Fibroblast of lung (primary cell): ENCODE data around the gene NF1. TPM values are rescaled to one million over a fixed set of nuclear protein-coding genes. Genes with fewer than 3 reads are reported as not detected.
"Not testable (repeated sequence)": the region's sequence is repeated elsewhere in the genome, so short reads cannot be mapped to it uniquely, and the experiment has no call there.

Experiments used
- DNase-seq, 2 donors: peaks; one replicate each; pipeline versions ENCODE4 v3.0.0 to v3.0.0-alpha.2; 2010; ENCODE audit warnings: low read depth in 2 of 2
- H2AFZ ChIP-seq: 2 replicates; pipeline ENCODE4 v1.5.1; 2012; ENCODE audit warnings: low read length, control low read depth, inconsistent platforms
- H3K27ac ChIP-seq: 2 replicates; pipeline ENCODE4 v1.5.1; 2011; ENCODE audit warnings: low read length, control low read depth; ENCODE audit not compliant: insufficient read depth
- H3K27me3 ChIP-seq: 2 replicates; pipeline ENCODE4 v1.5.1; 2011; ENCODE audit warnings: mild to moderate bottlenecking, low read length; ENCODE audit not compliant: control insufficient read depth, insufficient read depth
- H3K36me3 ChIP-seq: 2 replicates; pipeline ENCODE4 v1.5.1; 2011; ENCODE audit warnings: low read length; ENCODE audit not compliant: control insufficient read depth, insufficient read depth
- H3K4me1 ChIP-seq: 2 replicates; pipeline ENCODE4 v1.5.1; 2011; ENCODE audit warnings: low read length; ENCODE audit not compliant: control insufficient read depth, insufficient read depth; ENCODE audit errors: extremely low read depth
- H3K4me2 ChIP-seq: 2 replicates; pipeline ENCODE4 v1.5.1; 2011; ENCODE audit warnings: low read length, control low read depth; ENCODE audit not compliant: insufficient read depth; ENCODE audit errors: extremely low read depth
- H3K4me3 ChIP-seq, 4 experiments: fragments of 200-600 bp in 1 of 4; sonication (generic) in 1 of 4; replicated peaks in 1 of 4; 2 replicates each; pipeline ENCODE4 v1.5.1; 2011 to 2016; ENCODE audit warnings: low read length in 4 of 4, low read depth in 3 of 4, mild to moderate bottlenecking in 3 of 4, control low read depth in 2 of 4, inconsistent platforms in 1 of 4, mixed read lengths in 1 of 4; ENCODE audit not compliant: insufficient read depth in 1 of 4; ENCODE audit errors: control extremely low read depth in 1 of 4
- H3K79me2 ChIP-seq: 2 replicates; pipeline ENCODE4 v1.5.1; 2012; ENCODE audit warnings: mild to moderate bottlenecking, low read length, inconsistent platforms; ENCODE audit not compliant: control insufficient read depth, insufficient read depth
- H3K9ac ChIP-seq: 2 replicates; pipeline ENCODE4 v1.5.1; 2011; ENCODE audit warnings: mild to moderate bottlenecking, low read length, control low read depth; ENCODE audit not compliant: insufficient read depth
- H3K9me3 ChIP-seq: 2 replicates; pipeline ENCODE4 v1.5.1; 2012; ENCODE audit warnings: low read depth, low read length; ENCODE audit not compliant: control insufficient read depth, insufficient read depth
- H4K20me1 ChIP-seq: 2 replicates; pipeline ENCODE4 v1.5.1; 2011; ENCODE audit warnings: low read length; ENCODE audit not compliant: control insufficient read depth, insufficient read depth; ENCODE audit errors: extremely low read depth
- CTCF ChIP-seq, 2 donors: IDR thresholded peaks in 1 of 2; conservative IDR thresholded peaks in 1 of 2; 1 replicate in 1 of 2; 2 replicates in 1 of 2; pipeline ENCODE4 v1.5.1; 2011 to 2012; ENCODE audit warnings: low read length in 2 of 2, control low read depth in 1 of 2, inconsistent platforms in 1 of 2, low read depth in 1 of 2, mild to moderate bottlenecking in 1 of 2
- EZH2 ChIP-seq: IDR thresholded peaks from 2 replicates; pipeline ENCODE4 v1.5.1; 2012; ENCODE audit warnings: low read length, control low read depth, mild to moderate bottlenecking; ENCODE audit errors: missing control alignments
- polyA plus RNA-seq, 2 donors: library from polyadenylated mRNA; depleted of rRNA in 1 of 2; stranded (reverse) in 1 of 2; unstranded in 1 of 2; fragments of >200 nt; gene quantifications; 2 replicates each; pipeline ENCODE4 v1.2.1, GENCODE V29; 2011 to 2012; ENCODE audit warnings: missing spikeins in 1 of 2
- total RNA-seq: library from RNA; depleted of rRNA; stranded (reverse); fragments of >200 nt; gene quantifications from 2 replicates; pipeline ENCODE4 v1.2.1, GENCODE V29; 2014

The NF1 gene
- total and polyA plus RNA-seq, 2 donors (not counting 1 experiment from before 2014, with no cell fraction given): 52.8 to 78.8 TPM

- Histone ChIP-seq H2AFZ (no peak overlapping the region), H3K27ac (no peak overlapping the region), H3K4me2 (no peak overlapping the region), H3K9me3 (no peaks in the 10 kb centered on the region), H3K4me3 (no peak overlapping the region), H3K36me3 (no peaks in the 10 kb centered on the region), H4K20me1 (no peaks in the 10 kb centered on the region), H3K9ac (no peak overlapping the region), H3K27me3 (no peaks in the 10 kb centered on the region), H3K79me2 (no peaks in the 10 kb centered on the region), H3K4me1 (no peaks in the 10 kb centered on the region)
- TF ChIP-seq EZH2: no peak
- TF ChIP-seq CTCF (conservative IDR thresholded peaks at IDR 0.05 in 1 of 2, IDR thresholded peaks at IDR 0.05 in 1 of 2; ENCODE audit: low read depth in 1 of 2, low read length in 2 of 2): no peak
- peak in 1 of 2 donors; percentile 26 for DNase-seq
These were observed 189.1 kb downstream of the NF1 start for GRCh38 chr17:31283841-31284240.

- Histone ChIP-seq H3K4me1 (peaks cover 2% of the 10 kb centered on the region), H3K36me3 (no peaks in the 10 kb centered on the region), H3K9me3 (no peaks in the 10 kb centered on the region), H3K27me3 (no peaks in the 10 kb centered on the region), H3K27ac (no peak overlapping the region), H3K4me3 (no peak overlapping the region), H3K79me2 (no peaks in the 10 kb centered on the region), H4K20me1 (no peaks in the 10 kb centered on the region), H3K4me2 (no peak overlapping the region), H2AFZ (no peak overlapping the region), H3K9ac (no peak overlapping the region)
- TF ChIP-seq CTCF (conservative IDR thresholded peaks at IDR 0.05 in 1 of 2, IDR thresholded peaks at IDR 0.05 in 1 of 2; ENCODE audit: low read depth in 1 of 2, low read length in 2 of 2) (no peak), EZH2 (no peak)
- no peak for DNase-seq
These were observed 191.8 kb downstream of the NF1 start for GRCh38 chr17:31286587-31286986.

DNA sequence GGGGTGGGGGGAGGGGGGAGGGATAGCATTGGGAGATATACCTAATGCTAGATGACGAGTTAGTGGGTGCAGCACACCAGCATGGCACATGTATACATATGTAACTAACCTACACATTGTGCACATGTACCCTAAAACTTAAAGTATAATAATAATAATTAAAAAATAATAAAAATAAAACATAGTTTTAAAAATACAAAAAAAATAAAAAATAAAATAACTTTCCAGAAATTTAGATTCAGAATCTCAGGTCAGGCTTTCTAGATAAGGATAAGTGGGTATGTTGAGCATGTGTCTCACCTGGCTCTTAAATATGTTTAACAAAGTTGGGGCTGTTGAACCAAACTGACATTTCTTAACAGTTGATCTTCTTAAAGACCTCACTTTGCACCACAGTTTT, 193.2 kb downstream of the NF1 start:
- H3K4me1 ChIP-seq, DNase-seq, H3K4me2 ChIP-seq, H3K9ac ChIP-seq, H3K4me3 ChIP-seq, H3K27me3 ChIP-seq, H2AFZ ChIP-seq, H4K20me1 ChIP-seq, H3K27ac ChIP-seq, H3K79me2 ChIP-seq, H3K9me3 ChIP-seq, H3K36me3 ChIP-seq: not testable (repeated sequence)
